HEK293 (cell line): Measurements from ENCODE around the gene KDM6A.
"Not testable (repeated sequence)": the region's sequence is repeated elsewhere in the genome, so short reads cannot be mapped to it uniquely, and the experiment has no call there.

Source experiments
- CTCF ChIA-PET: fragments of 350-600 bp; formaldehyde crosslinking; extraction: SDS; loops from one replicate; lab custom pipeline; 2021; ENCODE audit warnings: antibody characterized with exemption; lab: Yijun Ruan, JAX
- POLR2A ChIA-PET: fragments of 300-600 bp; formaldehyde crosslinking; extraction: SDS; loops from one replicate; lab custom pipeline; 2020; ENCODE audit warnings: antibody characterized with exemption, inconsistent platforms; lab: Yijun Ruan, JAX
- H3K27ac ChIP-seq: fragments of 200-500 bp; sonication (Bioruptor generic); 2 replicates; pipeline ENCODE4 v1.5.1; 2014; ENCODE audit warnings: low read depth, low read length, control low read depth, inconsistent platforms; ENCODE audit errors: extremely low read depth
- H3K36me3 ChIP-seq, 2 experiments: fragments of 200-500 bp in 1 of 2; sonication (Bioruptor generic) in 1 of 2; 1 replicate in 1 of 2; 2 replicates in 1 of 2; pipeline ENCODE4 v1.5.1; 2014 to 2017; ENCODE audit warnings: inconsistent platforms in 2 of 2, low read length in 2 of 2; ENCODE audit not compliant: control insufficient read depth in 2 of 2, insufficient read depth in 1 of 2
- H3K4me1 ChIP-seq: fragments of 200-500 bp; sonication (Bioruptor generic); 2 replicates; pipeline ENCODE4 v1.5.1; 2014; ENCODE audit warnings: mild to moderate bottlenecking, low read length, inconsistent platforms; ENCODE audit not compliant: control insufficient read depth, insufficient read depth
- H3K4me3 ChIP-seq: 2 replicates; pipeline ENCODE4 v1.5.1; 2011; ENCODE audit warnings: low read depth, mild to moderate bottlenecking, control low read depth, low read length, moderate library complexity
- H3K9me3 ChIP-seq: fragments of 200-500 bp; sonication (Bioruptor generic); 2 replicates; pipeline ENCODE4 v1.5.1; 2014; ENCODE audit warnings: low read depth, low read length, inconsistent platforms; ENCODE audit not compliant: control insufficient read depth, insufficient read depth
- GLIS2 ChIP-seq: fragments of 450-650 bp; formaldehyde crosslinking; IDR thresholded peaks from 2 replicates; pipeline ENCODE4 v1.5.1; 2016; ENCODE audit warnings: missing biosample characterization, missing genetic modification characterization
- KLF7 ChIP-seq: fragments of 450-650 bp; formaldehyde crosslinking; IDR thresholded peaks from 2 replicates; pipeline ENCODE4 v1.5.1; 2016; ENCODE audit warnings: missing biosample characterization, missing genetic modification characterization, borderline replicate concordance
- KLF9 ChIP-seq: fragments of 450-650 bp; formaldehyde crosslinking; IDR thresholded peaks from 2 replicates; pipeline ENCODE4 v1.5.1; 2016; ENCODE audit warnings: missing biosample characterization, missing genetic modification characterization, low read depth
- MEIS1 ChIP-seq: sonication (generic); formaldehyde crosslinking; IDR thresholded peaks from 2 replicates; pipeline ENCODE4 v1.8.1; 2022; ENCODE audit warnings: missing genetic modification reagents, mild to moderate bottlenecking, borderline replicate concordance
- RBAK ChIP-seq: fragments of 450-650 bp; formaldehyde crosslinking; IDR thresholded peaks from 2 replicates; pipeline ENCODE4 v1.5.1; 2016; ENCODE audit warnings: missing biosample characterization, missing genetic modification characterization
- SP7 ChIP-seq: fragments of 450-650 bp; formaldehyde crosslinking; IDR thresholded peaks from 2 replicates; pipeline ENCODE4 v1.5.1; 2016; ENCODE audit warnings: missing biosample characterization, missing genetic modification characterization
- ZBTB49 ChIP-seq: fragments of 450-650 bp; formaldehyde crosslinking; IDR thresholded peaks from 2 replicates; pipeline ENCODE4 v1.5.1; 2016; ENCODE audit warnings: missing biosample characterization, missing genetic modification characterization, low read depth
- ZEB2 ChIP-seq: fragments of 450-650 bp; formaldehyde crosslinking; IDR thresholded peaks from 2 replicates; pipeline ENCODE4 v1.5.1; 2016; ENCODE audit warnings: missing biosample characterization, missing genetic modification characterization
- ZNF10 ChIP-seq: fragments of 450-650 bp; formaldehyde crosslinking; IDR thresholded peaks from 2 replicates; pipeline ENCODE4 v1.5.1; 2017; ENCODE audit warnings: missing biosample characterization, missing genetic modification characterization
- ZNF2 ChIP-seq: fragments of 450-650 bp; formaldehyde crosslinking; IDR thresholded peaks from 2 replicates; pipeline ENCODE4 v1.5.1; 2016; ENCODE audit warnings: missing biosample characterization, missing genetic modification characterization
- ZNF202 ChIP-seq: fragments of 450-650 bp; formaldehyde crosslinking; IDR thresholded peaks from 2 replicates; pipeline ENCODE4 v1.5.1; 2016; ENCODE audit warnings: missing biosample characterization, missing genetic modification characterization, borderline replicate concordance
- ZNF366 ChIP-seq: fragments of 450-650 bp; formaldehyde crosslinking; conservative IDR thresholded peaks from 2 replicates; pipeline ENCODE4 v1.5.1; 2016; ENCODE audit warnings: missing biosample characterization, missing genetic modification characterization
- ZNF510 ChIP-seq: fragments of 450-650 bp; formaldehyde crosslinking; IDR thresholded peaks from 2 replicates; pipeline ENCODE4 v1.5.1; 2018; ENCODE audit warnings: mild to moderate bottlenecking, missing genetic modification characterization, missing biosample characterization; ENCODE audit not compliant: insufficient replicate concordance
- ZNF580 ChIP-seq: fragments of 450-650 bp; formaldehyde crosslinking; IDR thresholded peaks from 2 replicates; pipeline ENCODE4 v1.5.1; 2016; ENCODE audit warnings: missing biosample characterization, missing genetic modification characterization
- ZNF639 ChIP-seq: fragments of 450-650 bp; formaldehyde crosslinking; IDR thresholded peaks from 2 replicates; pipeline ENCODE4 v1.5.1; 2016; ENCODE audit warnings: missing biosample characterization, missing genetic modification characterization
- ZNF76 ChIP-seq: fragments of 450-650 bp; formaldehyde crosslinking; IDR thresholded peaks from 2 replicates; pipeline ENCODE4; 2016; ENCODE audit warnings: low read depth, missing biosample characterization, missing genetic modification characterization, borderline replicate concordance
- TF ChIP-seq, protein P1 (sequence below): fragments of 450-650 bp; formaldehyde crosslinking; IDR thresholded peaks from 2 replicates; pipeline ENCODE4 v1.5.1; 2016; ENCODE audit warnings: missing biosample characterization, missing genetic modification characterization
- TF ChIP-seq, protein P2 (sequence below): fragments of 450-650 bp; formaldehyde crosslinking; IDR thresholded peaks from 2 replicates; pipeline ENCODE4 v1.5.1; 2016; ENCODE audit warnings: missing biosample characterization, missing genetic modification characterization

KDM6A gene

GRCh38 chrX:44872821-44873414 lies at the start of gene KDM6A (continued):
- TF ChIP-seq ZBTB49 (tag by site-specific recombination) (no peak), ZEB2 (tag by site-specific recombination) (0 out of 2 replicates have a peak, but pooled peaks have one; percentile 13), KLF7 (tag by site-specific recombination) (no peak), KLF9 (tag by site-specific recombination) (peak; percentile 62), ZNF76 (peak; percentile 65; the same call in 1 of the 2 replicates), ZNF580 (tag by site-specific recombination) (peak; percentile 65; the same call in 1 of the 2 replicates), GLIS2 (tag by site-specific recombination) (peak; percentile 74)
- TF ChIP-seq, protein P1, sequence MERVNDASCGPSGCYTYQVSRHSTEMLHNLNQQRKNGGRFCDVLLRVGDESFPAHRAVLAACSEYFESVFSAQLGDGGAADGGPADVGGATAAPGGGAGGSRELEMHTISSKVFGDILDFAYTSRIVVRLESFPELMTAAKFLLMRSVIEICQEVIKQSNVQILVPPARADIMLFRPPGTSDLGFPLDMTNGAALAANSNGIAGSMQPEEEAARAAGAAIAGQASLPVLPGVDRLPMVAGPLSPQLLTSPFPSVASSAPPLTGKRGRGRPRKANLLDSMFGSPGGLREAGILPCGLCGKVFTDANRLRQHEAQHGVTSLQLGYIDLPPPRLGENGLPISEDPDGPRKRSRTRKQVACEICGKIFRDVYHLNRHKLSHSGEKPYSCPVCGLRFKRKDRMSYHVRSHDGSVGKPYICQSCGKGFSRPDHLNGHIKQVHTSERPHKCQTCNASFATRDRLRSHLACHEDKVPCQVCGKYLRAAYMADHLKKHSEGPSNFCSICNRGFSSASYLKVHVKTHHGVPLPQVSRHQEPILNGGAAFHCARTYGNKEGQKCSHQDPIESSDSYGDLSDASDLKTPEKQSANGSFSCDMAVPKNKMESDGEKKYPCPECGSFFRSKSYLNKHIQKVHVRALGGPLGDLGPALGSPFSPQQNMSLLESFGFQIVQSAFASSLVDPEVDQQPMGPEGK (tag by site-specific recombination), result peak; percentile 95

DNA sequence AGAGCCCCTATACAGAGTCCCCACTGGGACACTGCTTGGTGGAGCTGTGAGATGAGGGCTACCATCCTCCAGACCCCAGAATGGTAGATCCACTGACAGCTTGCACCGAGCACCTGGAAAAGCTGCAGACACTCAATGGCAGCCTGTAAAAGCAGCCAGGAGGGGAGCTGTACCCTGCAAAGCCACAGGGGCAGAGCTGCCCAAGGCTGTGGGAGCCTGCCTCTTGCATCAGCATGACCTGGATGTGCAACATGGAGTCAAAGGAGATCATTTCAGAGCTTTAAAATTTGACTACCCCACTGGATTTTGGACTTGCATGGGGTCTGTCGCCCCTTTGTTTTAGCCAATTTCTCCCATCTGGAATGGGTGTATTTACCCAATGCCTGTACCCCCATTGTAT lies 49.8 kb upstream of the KDM6A start:
- CTCF ChIA-PET, result not testable (repeated sequence)

DNA sequence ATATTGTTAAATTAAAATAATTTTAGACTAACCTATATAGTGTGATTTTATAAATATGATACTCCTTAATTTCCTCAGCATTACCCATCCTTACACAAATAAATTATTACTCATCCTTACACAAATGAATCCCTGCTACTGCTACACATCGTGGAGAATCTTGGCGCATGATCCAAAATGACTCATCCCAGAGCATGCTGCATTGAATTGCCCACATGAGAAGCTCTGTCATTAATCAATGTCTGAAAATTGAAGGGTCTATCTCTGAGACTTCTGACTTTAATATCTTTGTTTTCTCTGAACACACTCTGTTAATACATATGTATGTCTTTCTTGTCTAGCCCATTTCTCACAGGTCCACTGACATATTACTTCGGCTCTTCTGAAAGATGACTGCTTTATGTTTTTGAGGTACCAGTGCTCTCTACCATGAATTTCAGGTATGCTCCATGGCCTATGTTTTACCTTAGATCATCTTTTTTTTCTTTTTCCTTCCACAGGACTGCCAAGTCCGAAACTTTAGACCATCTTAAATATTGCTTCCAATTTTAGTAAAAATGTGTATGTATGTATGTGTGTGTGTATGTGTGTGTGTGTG lies 44.9 kb upstream of the KDM6A start:
- TF ChIP-seq ZNF639 (no peak), SP7 (tag by site-specific recombination) (0 out of 2 replicates have a peak, but pooled peaks have one; percentile 34), ZEB2 (tag by site-specific recombination) (0 out of 2 replicates have a peak, but pooled peaks have one; percentile 61), ZNF202 (tag by site-specific recombination) (no peak), RBAK (tag by site-specific recombination) (no peak), ZNF2 (no peak), MEIS1 (CRISPR knock-in tag) (peak; percentile 95), ZNF366 (tag by site-specific recombination) (peak; percentile 38; the same call in 1 of the 2 replicates), ZNF510 (tag by site-specific recombination) (peak; percentile 8), ZNF10 (0 out of 2 replicates have a peak, but pooled peaks have one; percentile 75)
- TF ChIP-seq, protein P2, sequence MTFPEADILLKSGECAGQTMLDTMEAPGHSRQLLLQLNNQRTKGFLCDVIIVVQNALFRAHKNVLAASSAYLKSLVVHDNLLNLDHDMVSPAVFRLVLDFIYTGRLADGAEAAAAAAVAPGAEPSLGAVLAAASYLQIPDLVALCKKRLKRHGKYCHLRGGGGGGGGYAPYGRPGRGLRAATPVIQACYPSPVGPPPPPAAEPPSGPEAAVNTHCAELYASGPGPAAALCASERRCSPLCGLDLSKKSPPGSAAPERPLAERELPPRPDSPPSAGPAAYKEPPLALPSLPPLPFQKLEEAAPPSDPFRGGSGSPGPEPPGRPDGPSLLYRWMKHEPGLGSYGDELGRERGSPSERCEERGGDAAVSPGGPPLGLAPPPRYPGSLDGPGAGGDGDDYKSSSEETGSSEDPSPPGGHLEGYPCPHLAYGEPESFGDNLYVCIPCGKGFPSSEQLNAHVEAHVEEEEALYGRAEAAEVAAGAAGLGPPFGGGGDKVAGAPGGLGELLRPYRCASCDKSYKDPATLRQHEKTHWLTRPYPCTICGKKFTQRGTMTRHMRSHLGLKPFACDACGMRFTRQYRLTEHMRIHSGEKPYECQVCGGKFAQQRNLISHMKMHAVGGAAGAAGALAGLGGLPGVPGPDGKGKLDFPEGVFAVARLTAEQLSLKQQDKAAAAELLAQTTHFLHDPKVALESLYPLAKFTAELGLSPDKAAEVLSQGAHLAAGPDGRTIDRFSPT (tag by site-specific recombination), result peak; percentile 41; the same call in 1 of the 2 replicates
- POLR2A ChIA-PET, result no interaction called here
- CTCF ChIA-PET, result interaction anchor here (1.1 kb wide), 1 partner anchor 15 kb away, joined by 3 read pairs; no protein-coding TSS in a partner anchor
- H3K27ac ChIP-seq, result no peak overlapping the region
- H3K4me1 ChIP-seq, result peaks cover 2% of the 10 kb centered on the region
- H3K9me3 ChIP-seq, result no peaks in the 10 kb centered on the region
- no peaks in the 10 kb centered on the region for H3K36me3 ChIP-seq
- no peak overlapping the region for H3K4me3 ChIP-seq

More for the DNA sequence above, 49.8 kb upstream of the KDM6A start:
- POLR2A ChIA-PET, H3K36me3 ChIP-seq, H3K27ac ChIP-seq, H3K4me3 ChIP-seq, H3K4me1 ChIP-seq, H3K9me3 ChIP-seq: not testable (repeated sequence)
